Measurements from ENCODE around the gene CHST13.

Gene CHST13

GRCh38 chr3:126556637-126557414, 32.9 kb downstream of the CHST13 start:
- DNase-seq (no peak), ATAC-seq (no peak)
- Mint-ChIP-seq H3K9me3 (peaks cover 0 to 4% of the 10 kb centered on the region in 2 donors), H3K4me1 (no peaks in the 10 kb centered on the region), H3K27me3 (peaks cover 4% of the 10 kb centered on the region), H3K4me3 (no peak overlapping the region), H3K27ac (no peak overlapping the region)

GRCh38 chr3:126557415-126557745, 33.4 kb downstream of the CHST13 start:
- no peak for ATAC-seq
- H3K4me3 Mint-ChIP-seq, result no peak overlapping the region
- H3K27ac Mint-ChIP-seq, result no peak overlapping the region
- H3K27me3 Mint-ChIP-seq, result peaks cover 5% of the 10 kb centered on the region
- DNase-seq, result no peak
- H3K9me3 Mint-ChIP-seq, result peaks cover 0 to 6% of the 10 kb centered on the region in 2 donors
- no peaks in the 10 kb centered on the region for H3K4me1 Mint-ChIP-seq

DNA sequence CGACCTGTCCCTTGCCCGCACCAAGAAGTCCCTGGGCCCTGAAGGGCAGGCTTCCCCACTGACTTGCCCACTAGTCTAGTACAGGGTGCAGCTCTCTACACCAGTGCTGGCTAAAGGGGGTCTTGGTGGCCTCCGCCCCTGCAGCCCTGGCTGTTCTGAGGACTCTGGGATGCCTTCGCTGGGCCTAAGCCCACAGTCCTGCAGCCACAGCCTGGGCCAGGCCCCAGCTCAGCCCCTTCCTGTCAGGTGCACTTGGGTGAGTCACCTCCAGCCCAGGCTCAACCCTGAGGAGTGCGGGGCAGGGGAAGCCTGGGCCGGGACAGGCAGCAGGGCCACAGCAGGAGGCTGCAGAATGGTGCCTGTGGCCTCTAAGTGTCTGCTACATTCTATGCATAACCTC, 33.8 kb downstream of the CHST13 start:
- H3K27me3 Mint-ChIP-seq, result peaks cover 5% of the 10 kb centered on the region
- ATAC-seq, result peak; percentile 5

GRCh38 chr3:126558336-126559071, 34.5 kb downstream of the CHST13 start, which contains the start of gene C3orf22:
Gene C3orf22, minus strand, starts transcription at chr3:126558932. Its CDS starts 5,542 bp downstream, at chr3:126553390.
- no peak within 1 kb of the TSS for H3K4me3 Mint-ChIP-seq
- peak; percentile 21 for ATAC-seq
- H3K27ac Mint-ChIP-seq, result no peak within 1 kb of the TSS

More for the DNA sequence above, 33.8 kb downstream of the CHST13 start:
- no peak overlapping the region for H3K4me3 Mint-ChIP-seq
- H3K27ac Mint-ChIP-seq, result no peak overlapping the region
- no peaks in the 10 kb centered on the region for H3K4me1 Mint-ChIP-seq
- no peak for DNase-seq
- H3K9me3 Mint-ChIP-seq, result peaks cover 2 to 10% of the 10 kb centered on the region in 2 donors

DNA sequence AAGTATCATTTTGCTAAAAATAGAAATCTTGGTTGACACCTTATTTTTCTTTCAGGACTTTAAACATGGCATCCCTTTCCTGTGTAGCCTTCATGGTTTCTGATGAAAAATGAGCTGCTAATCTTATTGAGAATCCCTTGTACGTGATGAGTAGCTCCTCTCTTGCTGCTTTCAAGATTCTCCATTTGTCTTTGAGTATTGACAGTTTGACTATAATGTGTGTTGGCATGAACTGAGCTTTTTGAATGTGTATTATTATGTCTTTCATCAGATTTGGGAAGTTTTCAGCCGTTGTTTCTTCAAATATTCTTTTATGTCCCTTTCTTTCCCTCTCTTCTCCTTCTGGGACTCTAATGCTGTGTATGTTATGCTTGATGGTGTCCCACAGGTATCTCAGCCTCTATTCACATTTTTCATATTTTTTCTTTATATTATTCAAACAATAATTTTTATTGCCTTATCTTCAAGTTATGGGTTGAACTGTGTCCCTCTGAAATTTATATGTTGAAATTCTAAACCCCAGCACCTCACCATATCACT, 38.9 kb downstream of the CHST13 start:
- H3K27ac Mint-ChIP-seq, result peak overlapping the region in 1 of 2 donors; percentile 31
- H3K27me3 Mint-ChIP-seq, result peaks cover 14% of the 10 kb centered on the region
- H3K4me1 Mint-ChIP-seq, result no peaks in the 10 kb centered on the region
- no peak for DNase-seq
- H3K9me3 Mint-ChIP-seq, result peaks cover 6 to 16% of the 10 kb centered on the region in 2 donors
- no peak overlapping the region for H3K4me3 Mint-ChIP-seq
- ATAC-seq, result no peak

More at GRCh38 chr3:126558336-126559071, 34.5 kb downstream of the CHST13 start, which contains the start of gene C3orf22:
- Mint-ChIP-seq H3K27me3 (peaks cover 5% of the 10 kb centered on the region), H3K9me3 (peaks cover 6 to 16% of the 10 kb centered on the region in 2 donors), H3K4me1 (no peaks in the 10 kb centered on the region)
- no peak for DNase-seq

- H3K4me1 Mint-ChIP-seq, result no peaks in the 10 kb centered on the region
- H3K27ac Mint-ChIP-seq, result no peak overlapping the region
- H3K4me3 Mint-ChIP-seq, result no peak overlapping the region
- peaks cover 3 to 5% of the 10 kb centered on the region in 2 donors for H3K9me3 Mint-ChIP-seq
- peaks cover 9% of the 10 kb centered on the region for H3K27me3 Mint-ChIP-seq
- ATAC-seq, result no peak
- no peak for DNase-seq
Observed at GRCh38 chr3:126567696-126568438, 43.9 kb downstream of the CHST13 start.

DNA sequence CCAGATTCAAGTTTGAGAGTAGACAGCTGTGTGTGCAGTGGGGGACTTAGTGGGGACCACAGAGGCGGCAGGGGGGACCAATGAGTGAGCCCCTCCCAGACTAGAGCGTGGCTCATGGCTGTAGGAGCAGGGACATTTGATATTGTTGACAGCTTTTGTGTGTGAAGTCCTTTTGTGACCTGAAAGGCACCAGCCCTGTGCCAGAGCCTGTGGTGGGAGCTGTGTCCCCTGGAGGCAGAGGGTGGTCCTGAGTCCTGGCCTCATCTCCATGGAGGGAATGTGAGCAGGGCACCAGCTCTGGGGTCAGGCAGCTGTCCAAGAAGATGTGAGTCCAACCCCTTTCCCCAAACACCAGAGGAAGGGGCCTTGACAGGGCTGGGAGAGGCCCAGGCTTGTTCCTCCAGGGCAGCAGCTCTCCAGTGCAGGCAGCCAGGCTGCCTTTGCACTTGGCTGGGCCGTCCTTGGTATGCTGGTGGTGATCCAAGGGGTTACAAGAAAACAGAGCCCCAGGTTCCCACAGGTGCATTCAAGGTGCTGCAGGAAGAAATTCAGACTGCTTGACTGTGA, 44.9 kb downstream of the CHST13 start:
- H3K4me3 Mint-ChIP-seq, result no peak overlapping the region
- no peaks in the 10 kb centered on the region for H3K4me1 Mint-ChIP-seq
- ATAC-seq (no peak), DNase-seq (no peak)
- H3K27ac Mint-ChIP-seq, result peak overlapping the region in 1 of 2 donors; percentile 19
- H3K27me3 Mint-ChIP-seq, result peaks cover 9% of the 10 kb centered on the region
- no peaks in the 10 kb centered on the region for H3K9me3 Mint-ChIP-seq

DNA sequence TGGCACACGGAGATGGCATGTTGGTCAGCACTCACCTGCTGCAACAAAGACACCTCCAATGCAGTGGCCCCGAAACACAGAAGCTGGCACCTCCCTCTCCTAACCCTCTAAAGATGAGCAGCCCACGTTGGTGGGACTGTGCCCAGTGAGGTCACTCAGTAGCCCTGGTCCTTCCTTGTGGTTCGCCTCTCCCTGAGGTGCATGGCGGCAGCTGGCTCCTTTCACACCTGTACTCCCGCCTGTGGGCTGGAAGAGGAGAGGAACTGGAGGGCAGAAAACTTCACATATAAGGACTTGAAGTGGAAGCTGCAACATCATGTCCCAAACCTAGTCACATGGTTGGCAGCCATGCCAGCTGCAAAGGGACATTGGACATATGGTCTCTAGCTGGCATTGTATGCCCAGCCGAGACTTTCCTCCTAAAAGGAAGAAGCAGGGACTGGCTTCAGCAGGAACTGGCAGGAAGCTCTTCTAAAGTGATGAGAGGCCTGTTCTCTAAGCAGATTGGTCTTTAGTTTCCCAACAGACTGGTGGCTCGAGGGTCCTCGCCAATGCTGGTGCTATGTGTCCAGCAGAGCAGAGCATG, 45.5 kb downstream of the CHST13 start:
- Mint-ChIP-seq H3K27me3 (peaks cover 9% of the 10 kb centered on the region), H3K9me3 (no peaks in the 10 kb centered on the region)
- DNase-seq, result no peak

GRCh38 chr3:126570103-126570541, 46.2 kb downstream of the CHST13 start:
- H3K4me1 Mint-ChIP-seq, result no peaks in the 10 kb centered on the region
- peaks cover 9% of the 10 kb centered on the region for H3K27me3 Mint-ChIP-seq
- H3K4me3 Mint-ChIP-seq, result no peak overlapping the region
- DNase-seq, result no peak
- ATAC-seq, result peak; percentile 40
- no peaks in the 10 kb centered on the region for H3K9me3 Mint-ChIP-seq
- peak overlapping the region in 1 of 2 donors; percentile 33 for H3K27ac Mint-ChIP-seq

More for the DNA sequence above, 45.5 kb downstream of the CHST13 start:
- no peak overlapping the region for H3K4me3 Mint-ChIP-seq
- H3K4me1 Mint-ChIP-seq, result no peaks in the 10 kb centered on the region
- peak overlapping the region in 1 of 2 donors; percentile 13 for H3K27ac Mint-ChIP-seq
- ATAC-seq, result peak; percentile 15

GRCh38 chr3:126571078-126571477, 47.1 kb downstream of the CHST13 start:
- ATAC-seq (no peak), DNase-seq (no peak)
- H3K4me3 Mint-ChIP-seq, result no peak overlapping the region
- H3K4me1 Mint-ChIP-seq, result no peaks in the 10 kb centered on the region
- H3K27ac Mint-ChIP-seq, result no peak overlapping the region
- H3K9me3 Mint-ChIP-seq, result no peaks in the 10 kb centered on the region
- peaks cover under 1% of the 10 kb centered on the region for H3K27me3 Mint-ChIP-seq

- ATAC-seq (no peak), DNase-seq (no peak)
- Mint-ChIP-seq H3K4me1 (no peaks in the 10 kb centered on the region), H3K9me3 (no peaks in the 10 kb centered on the region), H3K27me3 (no peaks in the 10 kb centered on the region), H3K4me3 (no peak overlapping the region), H3K27ac (peak overlapping the region; percentile 33 to 59)
Observed at GRCh38 chr3:126573492-126574117, 49.6 kb downstream of the CHST13 start.

GRCh38 chr3:126577261-126577660, 53.3 kb downstream of the CHST13 start:
- DNase-seq (no peak), ATAC-seq (no peak)
- Mint-ChIP-seq H3K9me3 (no peaks in the 10 kb centered on the region), H3K4me3 (no peak overlapping the region), H3K27ac (no peak overlapping the region), H3K27me3 (no peaks in the 10 kb centered on the region), H3K4me1 (no peaks in the 10 kb centered on the region)

- peak; percentile 33 for ATAC-seq
- H3K27me3 Mint-ChIP-seq, result no peaks in the 10 kb centered on the region
- H3K27ac Mint-ChIP-seq, result peak overlapping the region in 1 of 2 donors; percentile 54
Observed at GRCh38 chr3:126578702-126579101, 54.7 kb downstream of the CHST13 start.

GRCh38 chr3:126580746-126581145, 56.8 kb downstream of the CHST13 start:
- no peak overlapping the region for H3K27ac Mint-ChIP-seq
- no peaks in the 10 kb centered on the region for H3K9me3 Mint-ChIP-seq
- H3K4me3 Mint-ChIP-seq, result no peak overlapping the region
- H3K4me1 Mint-ChIP-seq, result no peaks in the 10 kb centered on the region
- no peaks in the 10 kb centered on the region for H3K27me3 Mint-ChIP-seq
- ATAC-seq (no peak), DNase-seq (no peak)

More at GRCh38 chr3:126578702-126579101, 54.7 kb downstream of the CHST13 start:
- Mint-ChIP-seq H3K4me3 (no peak overlapping the region), H3K4me1 (no peaks in the 10 kb centered on the region), H3K9me3 (no peaks in the 10 kb centered on the region)
- no peak for DNase-seq
